HS-27A (cell line): ENCODE measurements around the gene OR2AG2.
A peak's percentile ranks its signal among the peaks of the same experiment; 100 is the strongest.
"Not testable (repeated sequence)": the region's sequence is repeated elsewhere in the genome, so short reads cannot be mapped to it uniquely, and the experiment has no call there.

ENCODE experiments used
- DNase-seq: peaks from one replicate; pipeline ENCODE4 v3.0.0-alpha.2; 2012; ENCODE audit warnings: low read depth, missing footprints

Gene OR2AG2

GRCh38 chr11:6771926-6772893, at the start of gene OR2AG2:
Gene OR2AG2 (minus strand): TSS chr11:6771976. CDS start chr11:6768957, 3,019 bp downstream.
- no peak for DNase-seq

- no peak for DNase-seq
These were observed 47.2 kb upstream of the OR2AG2 start for GRCh38 chr11:6818967-6819366.

- no peak for DNase-seq
These were observed 45.9 kb upstream of the OR2AG2 start for GRCh38 chr11:6817694-6818093.

GRCh38 chr11:6813656-6814055, 41.9 kb upstream of the OR2AG2 start:
- DNase-seq: no peak

- no peak for DNase-seq
These were observed 40.7 kb upstream of the OR2AG2 start for GRCh38 chr11:6812390-6813005.

GRCh38 chr11:6801075-6801474, 29.3 kb upstream of the OR2AG2 start:
- DNase-seq: not testable (repeated sequence)

GRCh38 chr11:6799402-6799801, 27.6 kb upstream of the OR2AG2 start, which contains the start of gene OR6A2:
Gene OR6A2 (minus strand): TSS chr11:6799689. CDS start chr11:6795708, 3,981 bp downstream.
- no peak for DNase-seq

GRCh38 chr11:6794639-6795038, 22.9 kb upstream of the OR2AG2 start:
- DNase-seq: no peak

- no peak for DNase-seq
These were observed 18.8 kb upstream of the OR2AG2 start for GRCh38 chr11:6790546-6790945.

- DNase-seq: no peak
These were observed 10.9 kb upstream of the OR2AG2 start, which contains the start of gene OR2AG1 for GRCh38 chr11:6782720-6783119. Gene OR2AG1 (plus strand): TSS chr11:6783020. CDS start chr11:6785038, 2,018 bp downstream.

- DNase-seq: no peak
These were observed 9.1 kb upstream of the OR2AG2 start for GRCh38 chr11:6780829-6781228.

GRCh38 chr11:6778518-6778917, 6.7 kb upstream of the OR2AG2 start:
- no peak for DNase-seq

- DNase-seq: peak; percentile 20
These were observed 14.3 kb downstream of the OR2AG2 start for GRCh38 chr11:6757373-6757967.

- DNase-seq: no peak
These were observed 15.8 kb downstream of the OR2AG2 start for GRCh38 chr11:6755953-6756347.

- DNase-seq: peak; percentile 11
These were observed 16.3 kb downstream of the OR2AG2 start for GRCh38 chr11:6755303-6755952.

GRCh38 chr11:6747097-6747668, 24.6 kb downstream of the OR2AG2 start:
- no peak for DNase-seq

- no peak for DNase-seq
These were observed 25.1 kb downstream of the OR2AG2 start for GRCh38 chr11:6746626-6747025.

- DNase-seq: no peak
These were observed 25.6 kb downstream of the OR2AG2 start for GRCh38 chr11:6746086-6746618.

GRCh38 chr11:6745465-6746015, 26.2 kb downstream of the OR2AG2 start:
- no peak for DNase-seq

GRCh38 chr11:6745018-6745417, 26.8 kb downstream of the OR2AG2 start:
- no peak for DNase-seq

- DNase-seq: no peak
These were observed 29.5 kb downstream of the OR2AG2 start for GRCh38 chr11:6742260-6742659.
